HG02678 (cell line): Measurements from ENCODE around the gene PREP.
"Not testable (repeated sequence)": the region's sequence is repeated elsewhere in the genome, so short reads cannot be mapped to it uniquely, and the experiment has no call there.

Experiments
- ATAC-seq: cut with Tn5 transposase; IDR thresholded peaks from one replicate; pipeline ENCODE4 v1.9.1; 2021; ENCODE audit warnings: mild to moderate bottlenecking, moderate library complexity; ENCODE audit not compliant: unreplicated experiment

Gene PREP

GRCh38 chr6:105348897-105349296 is 54.0 kb downstream of the PREP start:
- no peak for ATAC-seq

DNA sequence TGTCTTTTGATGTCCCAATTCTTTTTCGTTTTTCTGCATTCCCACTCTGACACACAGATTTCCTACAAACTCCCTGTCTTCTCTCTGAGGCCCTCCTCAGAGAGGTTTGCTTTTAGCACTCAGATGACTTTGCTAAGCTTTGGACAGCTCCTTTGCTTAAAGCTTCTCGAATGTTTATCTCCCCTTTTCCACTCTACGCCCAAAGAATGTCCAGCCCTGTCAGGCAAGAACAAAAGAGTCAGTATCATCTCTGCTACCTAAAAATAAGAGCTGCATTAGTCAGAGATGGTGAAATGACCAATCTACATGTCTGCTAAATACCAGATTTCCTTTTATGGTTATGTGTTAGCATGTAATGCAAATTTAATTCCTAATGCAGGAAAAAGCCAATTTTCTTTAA is 56.8 kb downstream of the PREP start:
- ATAC-seq = no peak

- ATAC-seq = no peak
These were observed 57.4 kb downstream of the PREP start for GRCh38 chr6:105345506-105345905.

GRCh38 chr6:105344881-105345370 is 58.0 kb downstream of the PREP start:
- no peak for ATAC-seq

DNA sequence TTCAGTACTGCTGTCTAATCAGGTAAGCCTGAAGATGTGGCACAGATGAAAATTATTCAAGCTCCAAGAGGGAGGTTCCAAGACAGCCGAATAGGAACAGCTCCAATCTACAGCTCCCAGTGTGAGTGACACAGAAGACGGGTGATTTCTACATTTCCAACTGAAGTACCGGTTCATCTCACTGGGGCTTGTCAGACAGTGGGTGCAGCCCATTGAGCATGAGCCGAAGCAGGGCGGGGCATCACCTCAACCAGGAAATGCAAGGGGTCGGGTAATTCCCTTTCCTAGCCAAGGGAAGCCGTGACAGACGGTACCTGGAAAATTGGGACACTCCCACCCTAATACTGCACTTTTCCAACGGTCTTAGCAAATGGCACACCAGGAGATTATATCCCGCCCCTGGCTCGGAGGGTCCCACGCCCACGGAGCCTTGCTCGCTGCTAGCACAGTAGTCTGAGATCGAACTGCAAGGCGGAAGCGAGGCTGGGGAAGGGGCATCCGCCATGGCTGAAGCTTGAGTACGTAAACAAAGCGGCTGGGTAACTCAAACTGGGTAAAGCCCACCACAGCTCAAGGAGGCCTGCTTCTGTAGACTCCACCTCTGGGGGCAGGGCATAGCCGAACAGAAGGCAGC is 64.4 kb downstream of the PREP start:
- ATAC-seq = not testable (repeated sequence)

- ATAC-seq = no peak
These were observed 65.9 kb downstream of the PREP start for GRCh38 chr6:105336986-105337385.

DNA sequence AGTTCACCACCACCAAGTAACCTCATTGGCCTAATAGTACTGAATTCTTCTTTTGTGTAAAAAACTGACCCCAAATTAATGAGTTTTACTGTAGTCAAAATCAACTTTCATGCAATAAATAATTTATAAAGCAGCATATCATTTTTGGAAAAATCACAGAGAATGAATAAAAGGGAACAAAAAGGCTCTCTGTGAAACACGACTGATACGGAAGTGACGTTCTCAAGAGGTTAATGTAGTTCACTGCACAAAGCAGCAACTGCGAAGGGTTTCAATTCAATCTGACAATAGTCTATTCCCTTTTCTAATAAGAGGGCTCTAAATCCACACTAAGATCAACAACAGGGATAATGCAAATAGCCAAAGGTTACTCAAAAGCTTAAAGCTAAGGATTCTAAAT is 70.3 kb downstream of the PREP start:
- no peak for ATAC-seq

DNA sequence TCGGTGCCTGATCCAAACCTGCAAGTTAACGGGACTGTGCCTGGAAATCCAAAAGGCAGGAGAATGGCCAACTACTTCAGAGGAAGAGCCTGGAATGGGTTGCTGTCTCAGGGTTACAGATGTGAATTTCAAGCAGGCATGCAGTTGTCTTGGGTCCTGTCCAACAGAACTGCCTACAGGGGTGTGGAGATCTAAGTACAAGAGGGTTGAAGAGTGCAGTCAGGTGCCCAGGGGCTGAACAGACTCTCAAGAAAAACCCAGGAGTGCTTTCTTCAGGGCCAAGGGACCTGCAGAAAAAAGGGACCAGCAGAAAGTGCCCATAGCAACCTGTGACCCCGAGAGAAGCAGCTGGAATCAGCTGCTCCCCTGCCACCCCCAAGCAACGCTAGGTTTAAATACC is 71.0 kb downstream of the PREP start:
- ATAC-seq = no peak

- ATAC-seq = no peak
These were observed 72.0 kb downstream of the PREP start for GRCh38 chr6:105330913-105331312.

DNA sequence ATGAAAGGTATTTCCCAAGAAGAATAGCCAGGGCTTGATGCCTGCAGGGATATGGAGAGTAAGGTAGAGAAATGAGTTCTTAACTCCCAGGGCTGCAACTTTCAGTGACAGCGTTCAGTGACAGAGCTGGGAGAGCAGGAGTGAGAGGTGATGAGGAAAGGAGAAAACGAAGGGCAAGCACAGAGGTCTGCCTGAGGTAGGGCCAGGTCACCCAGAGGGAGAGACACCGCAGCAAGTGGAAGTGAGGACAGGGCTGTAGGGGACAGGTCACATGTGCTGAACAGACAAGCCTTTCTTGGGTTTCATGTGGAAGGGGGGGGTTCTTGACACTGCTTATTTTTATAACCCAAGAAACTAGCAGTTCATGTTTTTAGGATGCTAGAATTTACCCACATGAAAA is 72.5 kb downstream of the PREP start:
- no peak for ATAC-seq

DNA sequence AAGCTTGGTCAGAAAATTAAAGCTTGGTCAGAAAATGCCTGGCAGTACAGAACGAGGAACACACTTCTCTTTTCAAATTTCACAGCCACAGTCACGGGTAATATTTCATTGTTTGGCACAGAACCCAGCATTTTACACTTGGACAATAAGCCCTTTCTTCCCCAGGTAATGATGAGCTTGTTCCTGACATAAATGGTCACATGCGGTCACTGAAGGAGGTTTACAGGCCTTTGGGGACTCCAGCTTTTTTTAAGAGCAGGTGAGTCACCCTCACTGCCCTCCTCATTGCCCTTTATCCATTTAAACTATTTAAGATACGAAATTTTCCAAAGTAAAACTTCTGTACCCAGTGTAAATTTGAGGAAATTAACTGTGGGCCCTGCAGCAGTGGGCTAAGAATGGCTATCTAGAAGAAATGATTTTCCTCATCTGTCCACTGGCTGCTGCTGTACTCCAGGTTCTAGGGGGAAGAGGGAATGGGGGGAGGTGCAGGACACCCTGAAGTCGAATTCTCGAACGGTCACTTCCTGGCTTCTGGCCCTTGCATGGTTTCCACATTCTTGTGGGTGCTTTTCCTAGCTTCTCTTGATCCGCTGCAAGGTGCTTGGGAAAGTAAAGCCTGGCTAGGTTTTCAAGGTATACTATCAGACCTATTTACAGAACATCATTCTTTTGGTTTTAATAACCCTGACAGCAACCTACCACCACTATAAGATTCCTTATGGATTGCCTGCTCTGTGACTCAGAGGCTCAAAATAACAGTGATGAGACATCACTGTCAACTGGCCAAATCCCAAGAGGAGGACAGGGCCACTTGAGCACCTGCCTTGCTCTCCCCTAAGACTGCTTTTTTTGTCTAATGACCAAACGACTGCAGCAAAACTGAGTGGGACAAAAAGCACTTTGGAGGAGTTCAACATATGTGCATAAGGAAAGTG is 75.8 kb downstream of the PREP start:
- no peak for ATAC-seq

DNA sequence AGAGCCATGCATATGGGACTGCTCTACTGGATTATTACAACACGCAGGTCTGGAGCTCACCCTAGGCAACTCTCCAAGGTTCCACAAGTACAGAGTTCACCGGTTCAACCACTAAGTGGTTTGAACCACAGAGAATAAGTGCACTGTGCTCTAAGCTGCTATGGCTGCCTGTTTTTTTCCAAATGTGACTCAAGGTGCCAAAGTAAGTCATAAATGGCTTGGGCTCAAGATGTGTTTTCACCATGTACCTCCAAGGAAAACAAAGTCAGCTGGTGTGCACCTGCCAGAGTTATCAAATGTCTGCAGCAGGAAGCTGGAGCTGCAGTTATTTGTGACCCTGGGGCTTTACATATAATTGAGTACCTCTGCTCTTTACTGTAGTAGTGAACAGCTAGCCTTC is 76.7 kb downstream of the PREP start:
- ATAC-seq = no peak

GRCh38 chr6:105324386-105324950 is 78.4 kb downstream of the PREP start:
- ATAC-seq = no peak

DNA sequence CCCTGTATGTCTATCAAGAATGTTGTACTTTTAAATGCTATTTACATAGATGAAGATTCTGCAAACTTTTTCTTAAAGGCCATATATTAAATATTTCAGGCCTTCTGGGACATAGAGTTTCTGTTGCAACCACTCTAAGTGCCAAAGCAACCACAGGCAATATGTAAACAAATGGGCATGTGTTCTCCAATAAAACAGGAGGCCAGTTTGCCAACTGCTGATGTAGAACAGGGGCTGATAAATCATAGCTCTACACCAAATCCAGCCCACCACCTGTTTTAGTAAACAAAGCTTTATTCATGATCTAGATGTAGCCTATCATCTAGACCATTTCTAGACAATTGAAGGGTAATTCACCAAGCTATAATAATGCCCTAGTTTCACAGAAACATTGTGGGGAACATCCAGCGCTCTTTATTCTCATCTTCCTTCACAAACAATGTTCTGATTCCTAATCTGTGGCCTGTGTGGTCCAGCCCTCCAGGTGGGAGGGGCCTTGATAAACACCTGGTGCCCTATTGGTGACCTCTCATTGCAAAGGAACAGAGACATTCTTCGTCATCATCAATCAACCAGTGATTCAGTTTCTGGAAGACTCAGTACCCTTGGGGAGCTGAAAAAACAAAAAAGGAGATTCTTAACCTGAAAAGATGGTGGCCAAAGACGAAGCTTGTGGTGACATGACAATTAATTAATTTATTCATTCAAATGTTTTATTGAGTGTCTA is 80.2 kb downstream of the PREP start:
- no peak for ATAC-seq

DNA sequence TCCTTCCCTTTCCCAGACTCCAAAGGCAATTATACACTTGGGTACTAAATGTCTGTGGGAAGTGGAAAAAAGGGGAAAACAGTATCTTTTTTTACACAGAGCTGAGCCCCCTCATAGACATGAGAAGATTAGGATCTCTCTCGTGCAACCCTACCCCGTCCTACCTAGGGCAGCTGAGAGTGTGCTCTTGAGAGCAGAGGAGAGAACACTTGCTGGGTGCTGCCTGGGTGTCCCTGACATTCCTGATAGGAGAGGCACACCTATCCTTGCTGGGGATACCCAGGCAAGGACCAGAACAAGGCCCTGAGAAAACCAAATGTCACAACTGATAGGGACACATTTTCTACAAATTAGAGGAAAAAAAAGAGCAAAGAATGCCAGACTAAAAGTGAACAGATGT is 81.2 kb downstream of the PREP start:
- no peak for ATAC-seq

DNA sequence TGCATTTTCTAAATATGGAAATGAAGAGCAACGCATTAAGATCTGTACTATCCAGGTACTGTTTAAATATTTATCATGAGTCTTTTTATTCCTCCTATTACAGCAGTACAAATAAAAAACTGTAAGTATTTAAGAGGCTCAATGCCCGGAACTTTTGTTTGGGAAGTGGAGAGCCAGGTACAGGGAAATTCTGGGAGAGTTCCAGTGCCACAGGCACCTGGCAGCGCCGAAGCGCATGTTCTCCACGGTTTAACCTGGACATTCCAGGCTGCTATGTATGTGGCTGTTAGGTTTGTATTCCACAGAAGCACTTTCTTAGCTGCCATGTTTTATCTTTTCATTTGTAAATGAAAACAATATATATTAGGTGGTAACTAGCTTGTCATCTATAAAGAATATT is 81.7 kb downstream of the PREP start:
- ATAC-seq = no peak

DNA sequence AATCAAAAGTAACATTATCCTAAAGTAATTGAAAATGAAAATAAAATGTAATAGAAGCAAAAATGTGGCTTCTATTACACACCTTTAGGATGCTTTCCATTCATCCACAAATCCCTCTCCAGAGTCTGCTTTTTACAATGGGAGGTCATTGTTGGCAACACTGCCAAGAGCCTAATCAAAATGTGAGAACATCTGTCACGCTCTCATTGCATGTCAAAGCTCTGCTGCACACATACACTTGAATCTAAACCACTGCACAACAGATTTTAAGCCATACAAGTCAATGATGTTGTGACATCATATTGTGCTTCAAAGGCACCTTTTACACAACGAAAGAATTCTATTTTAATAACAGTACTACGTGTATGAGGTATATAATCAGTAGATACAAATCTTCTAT is 82.1 kb downstream of the PREP start:
- no peak for ATAC-seq

- ATAC-seq = no peak
These were observed 82.6 kb downstream of the PREP start for GRCh38 chr6:105320271-105320670.

DNA sequence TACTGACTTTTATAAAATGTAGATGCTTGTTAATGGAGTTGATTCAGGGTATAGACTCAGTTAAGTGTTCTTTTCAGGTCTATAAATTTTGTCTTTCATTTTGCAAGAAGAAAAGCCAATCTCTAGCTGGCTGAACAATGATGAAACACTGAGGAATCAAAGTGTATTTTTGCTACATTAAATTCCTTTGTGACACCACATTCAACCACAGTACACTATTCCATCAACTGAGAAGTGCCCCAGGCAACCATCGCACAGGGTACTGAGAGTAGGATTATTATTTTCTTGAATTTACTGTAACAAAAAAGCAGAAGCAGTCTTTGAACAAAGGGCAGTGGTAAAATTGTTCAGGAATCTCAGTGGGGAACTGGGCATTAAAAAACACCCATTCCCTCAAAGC is 83.6 kb downstream of the PREP start:
- no peak for ATAC-seq

- no peak for ATAC-seq
These were observed 84.2 kb downstream of the PREP start for GRCh38 chr6:105318660-105319059.
